Hematopoietic multipotent progenitor cell treated with erythropoietin and hydrocortisone succinate and interleukin-3 and kit ligand, for 17 days (in vitro differentiated cells): Measurements from ENCODE around the gene TEX19.

Source experiments
- DNase-seq: peaks from one replicate; pipeline ENCODE4 v3.0.0-alpha.2; 2015; ENCODE audit warnings: low spot score

TEX19 gene

DNA sequence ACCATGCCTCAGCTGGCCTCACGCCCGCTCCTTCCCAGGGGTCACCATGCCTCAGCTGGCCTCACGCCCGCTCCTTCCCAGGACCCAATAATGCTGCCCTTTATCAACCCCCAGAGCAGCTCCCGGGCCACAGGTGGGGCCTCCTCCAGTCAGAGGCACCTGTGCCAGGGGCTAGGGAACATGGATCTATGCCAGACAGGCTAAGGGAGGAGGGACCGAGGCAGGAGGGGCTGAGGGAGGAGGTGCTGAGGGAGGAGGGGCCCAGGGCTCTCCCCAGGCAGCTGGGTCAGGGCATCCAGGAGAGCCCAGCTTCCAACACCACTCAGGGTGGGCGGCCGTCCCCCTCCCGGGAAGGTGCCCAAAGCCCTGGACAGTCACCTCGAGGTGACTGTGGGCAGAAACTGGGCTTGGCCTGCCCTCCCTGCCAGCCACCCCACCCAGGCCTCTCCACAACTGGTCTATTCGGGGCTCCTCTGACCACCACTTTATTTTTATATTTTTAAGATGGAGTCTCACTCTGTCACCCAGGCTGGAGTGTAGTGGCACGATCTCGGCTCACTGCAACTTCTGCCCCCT, 31.9 kb downstream of the TEX19 start:
- DNase-seq = no peak

DNA sequence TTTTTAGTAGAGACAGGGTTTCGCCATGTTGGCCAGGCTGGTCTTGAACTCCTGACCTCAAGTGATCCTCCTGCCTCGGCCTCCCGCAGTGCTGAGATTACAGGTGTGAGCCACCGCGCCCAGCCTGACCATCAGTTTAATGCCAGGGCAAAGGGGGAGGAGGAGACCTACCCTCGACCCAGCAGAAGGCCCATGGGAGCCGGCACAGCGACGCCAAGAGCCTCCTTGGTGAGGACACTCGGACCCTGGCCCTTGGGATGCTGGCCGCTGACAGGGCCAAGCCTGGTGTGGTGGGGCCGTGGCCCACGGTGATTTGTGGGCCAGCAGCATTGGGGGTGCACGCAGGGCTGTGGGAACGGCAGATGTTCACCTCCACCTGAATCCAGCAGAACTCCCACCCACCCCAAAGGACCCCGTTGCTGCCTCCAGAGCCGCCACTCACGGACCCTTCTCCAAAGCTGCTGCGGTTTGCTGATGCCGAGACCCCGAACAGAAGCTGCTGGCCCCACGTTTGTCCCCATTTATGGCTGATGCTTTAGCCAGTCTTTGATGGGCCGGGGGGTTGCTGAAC, 32.5 kb downstream of the TEX19 start:
- no peak for DNase-seq

DNA sequence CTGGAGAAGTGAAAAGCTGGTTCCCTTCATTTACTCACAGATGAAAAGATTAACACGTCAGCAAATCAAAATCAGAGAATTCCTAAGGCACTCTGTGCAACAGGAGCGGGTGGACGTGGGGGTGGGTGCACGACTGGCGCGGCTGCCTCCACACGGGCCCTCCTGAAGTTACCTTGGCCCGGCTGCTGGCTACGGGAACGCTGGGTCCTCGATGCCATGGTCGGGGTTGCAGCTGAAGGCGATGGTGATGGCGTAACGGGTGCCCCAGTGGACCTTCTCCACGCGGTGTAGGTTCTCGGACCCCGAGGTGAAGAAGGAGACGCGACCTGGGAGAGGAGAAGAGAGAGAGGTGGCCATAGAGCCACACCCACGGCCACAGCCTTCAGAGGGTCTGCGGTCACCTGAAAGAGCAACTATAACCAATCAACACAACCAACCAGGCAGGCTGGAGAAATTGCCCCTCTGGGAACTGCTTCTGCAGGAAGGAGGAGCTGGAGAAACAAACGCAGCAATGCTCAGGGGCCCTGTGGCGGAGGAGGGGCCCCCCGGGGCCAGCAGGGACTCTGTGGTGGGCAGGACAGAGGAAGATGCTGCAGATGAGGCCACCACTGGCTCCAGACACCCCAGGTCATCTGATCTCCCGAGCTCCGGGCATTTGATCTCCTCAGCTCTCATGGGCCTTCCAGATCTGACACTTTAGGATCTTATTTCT, 33.3 kb downstream of the TEX19 start:
- DNase-seq = no peak

DNA sequence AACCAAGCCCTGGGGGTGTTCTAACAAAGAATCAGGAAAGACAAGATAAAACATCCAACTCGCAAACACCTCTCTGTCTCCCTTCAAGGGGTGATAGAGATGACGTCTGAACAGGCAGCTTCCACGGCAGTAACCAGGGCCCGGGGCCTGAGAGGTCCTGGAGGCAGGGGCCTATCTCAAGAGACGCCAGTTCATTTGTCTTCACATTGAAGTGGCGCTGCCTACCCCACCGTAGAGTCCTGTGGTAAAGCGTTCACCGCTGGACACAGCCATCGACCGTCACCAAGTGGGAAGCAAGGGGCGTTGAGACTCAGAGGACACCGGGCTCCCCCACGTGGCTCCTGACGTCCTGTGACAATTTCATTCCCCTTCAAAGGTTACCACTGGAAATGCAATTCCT, 33.9 kb downstream of the TEX19 start:
- no peak for DNase-seq

DNA sequence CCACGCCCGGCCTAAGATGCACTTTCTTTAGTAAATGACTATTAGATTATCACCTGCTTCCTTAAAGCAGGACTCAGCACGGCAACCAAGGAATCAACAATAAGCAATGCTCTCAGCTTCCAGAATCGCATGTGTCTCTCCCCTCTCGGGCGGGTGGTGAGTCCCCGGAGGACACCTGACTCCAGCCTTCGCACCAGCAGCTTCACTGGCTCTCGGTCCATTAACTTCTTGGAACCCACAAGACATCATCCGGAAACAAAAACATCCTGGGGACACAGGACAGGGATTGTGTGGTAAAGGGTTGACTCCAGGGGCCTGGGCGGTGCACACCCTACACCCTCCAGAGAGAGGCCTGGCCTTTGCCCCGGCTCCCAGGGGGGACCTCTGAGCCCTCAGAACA, 35.2 kb downstream of the TEX19 start:
- no peak for DNase-seq

DNA sequence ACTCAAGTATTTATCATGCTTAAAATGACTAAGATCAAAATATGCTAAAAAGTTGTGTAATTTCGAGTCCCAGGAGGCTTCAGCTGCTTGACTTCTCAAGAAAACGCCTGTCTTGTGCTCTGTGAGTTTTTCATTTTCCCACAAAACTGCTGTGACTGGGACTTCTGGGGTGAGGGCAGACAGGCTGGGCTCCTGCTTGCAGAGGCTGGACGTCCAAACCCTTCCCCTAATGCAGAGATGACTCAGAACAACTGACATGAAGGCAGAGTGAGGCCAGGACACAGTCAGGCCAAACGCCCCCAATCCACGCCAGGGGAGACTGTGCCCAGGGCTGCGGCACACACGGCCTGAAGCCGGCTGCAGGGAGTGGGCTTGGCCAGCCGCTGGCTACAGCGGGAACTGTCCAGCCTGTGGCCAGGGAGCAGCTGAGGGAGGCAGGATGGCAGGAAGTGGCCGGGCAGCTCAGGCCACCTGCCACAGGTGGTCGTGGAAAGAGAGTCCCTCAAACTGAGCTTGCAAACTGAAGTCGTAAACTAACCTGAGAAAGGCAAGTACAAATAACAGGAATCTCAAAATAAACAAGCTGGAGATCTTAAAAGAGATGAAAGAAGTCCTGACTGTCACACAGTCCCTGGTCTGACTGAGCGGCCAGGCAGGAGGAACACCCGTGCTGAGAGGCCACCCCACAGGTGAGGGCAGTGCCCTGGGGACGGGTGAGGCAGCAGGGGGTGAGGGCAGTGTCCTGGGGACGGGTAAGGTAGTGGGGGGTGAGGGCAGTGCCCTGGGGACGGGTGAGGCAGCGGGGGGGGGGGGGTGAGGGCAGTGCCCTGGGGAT, 37.8 kb downstream of the TEX19 start:
- no peak for DNase-seq

DNA sequence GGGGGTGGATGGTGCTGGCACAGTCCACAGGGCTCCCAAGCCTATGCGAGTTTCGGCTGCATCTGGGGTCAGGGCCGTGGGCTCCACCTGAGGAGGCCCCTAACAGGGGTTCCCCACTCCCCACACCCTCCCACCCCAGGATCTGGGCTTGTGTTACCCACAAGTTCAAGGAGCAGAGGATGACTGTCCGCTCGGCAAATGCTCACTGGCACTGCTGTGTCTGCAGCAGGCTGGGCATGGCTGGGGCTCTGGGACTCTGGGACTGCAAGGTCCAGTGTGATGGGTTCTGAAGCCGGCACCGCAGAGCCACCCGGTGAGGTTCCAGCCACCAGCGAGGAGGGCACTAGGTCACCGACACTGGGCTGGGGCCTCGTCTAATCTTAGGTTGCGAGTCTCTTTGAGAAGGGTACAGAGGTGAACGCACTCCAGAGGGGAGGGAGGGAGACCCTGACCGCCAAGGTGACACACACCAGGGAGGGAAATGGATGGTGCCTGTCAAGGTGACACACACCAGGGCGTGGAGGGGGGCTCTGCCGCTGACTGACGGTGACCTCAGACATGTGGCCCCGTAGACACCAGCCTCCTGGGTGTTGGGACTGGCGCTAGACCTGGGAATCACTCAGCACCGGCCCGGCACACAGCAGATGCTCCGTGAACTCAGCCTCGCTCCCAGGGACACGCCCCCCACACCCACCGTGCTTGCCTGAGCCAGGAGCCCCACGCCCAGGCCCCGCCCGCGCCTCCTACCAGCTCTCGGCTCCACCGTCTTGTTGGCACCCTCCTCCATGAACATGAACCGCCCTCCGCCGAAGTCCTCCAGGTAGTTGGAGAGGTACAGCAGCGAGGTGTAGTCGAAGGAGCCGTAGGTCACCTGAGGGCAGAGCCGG, 38.6 kb downstream of the TEX19 start:
- DNase-seq = no peak

DNA sequence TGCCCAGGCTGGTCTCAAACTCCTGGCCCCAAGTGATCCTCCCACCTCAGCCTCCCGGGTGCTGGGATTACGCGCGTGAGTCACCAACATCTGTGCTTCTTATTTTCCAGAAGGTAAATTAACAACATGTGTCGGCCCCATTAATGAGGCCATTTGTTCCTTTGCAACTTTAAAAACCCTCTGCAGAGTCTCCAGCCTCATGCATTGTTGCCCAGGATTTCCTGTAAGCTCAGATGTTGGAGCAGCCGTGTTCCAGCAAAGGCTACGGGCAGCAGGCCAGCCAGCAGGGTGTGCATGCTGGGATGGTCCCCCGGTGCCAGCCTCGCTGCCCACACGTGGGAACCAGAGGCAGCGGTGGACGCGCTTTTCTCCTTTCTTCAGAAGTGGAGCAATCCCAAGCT, 40.0 kb downstream of the TEX19 start:
- DNase-seq = no peak

DNA sequence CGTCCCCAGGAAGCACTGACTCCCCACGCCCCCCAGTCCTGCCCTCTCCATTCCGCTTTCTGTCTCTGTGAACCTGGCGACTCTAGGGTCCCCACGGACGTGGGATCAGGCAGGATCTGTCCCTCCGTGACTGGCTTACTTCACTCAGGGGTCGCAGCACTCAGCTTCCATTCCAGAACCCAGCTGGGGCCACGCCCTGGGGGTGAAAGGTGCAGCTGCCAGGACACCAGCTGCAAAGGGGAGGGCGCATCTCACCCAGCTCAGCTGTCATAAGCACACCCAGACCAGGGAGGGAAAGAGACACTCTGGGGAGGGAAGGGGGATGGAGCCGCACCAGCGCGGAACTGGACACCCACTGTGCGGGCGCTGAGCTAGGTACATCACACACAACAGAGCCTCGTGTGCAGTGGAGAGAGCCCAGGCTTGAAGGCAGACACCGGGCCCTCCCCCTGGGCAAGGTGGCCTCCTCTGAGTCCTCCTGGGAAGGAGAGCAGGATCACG, 40.6 kb downstream of the TEX19 start:
- no peak for DNase-seq

DNA sequence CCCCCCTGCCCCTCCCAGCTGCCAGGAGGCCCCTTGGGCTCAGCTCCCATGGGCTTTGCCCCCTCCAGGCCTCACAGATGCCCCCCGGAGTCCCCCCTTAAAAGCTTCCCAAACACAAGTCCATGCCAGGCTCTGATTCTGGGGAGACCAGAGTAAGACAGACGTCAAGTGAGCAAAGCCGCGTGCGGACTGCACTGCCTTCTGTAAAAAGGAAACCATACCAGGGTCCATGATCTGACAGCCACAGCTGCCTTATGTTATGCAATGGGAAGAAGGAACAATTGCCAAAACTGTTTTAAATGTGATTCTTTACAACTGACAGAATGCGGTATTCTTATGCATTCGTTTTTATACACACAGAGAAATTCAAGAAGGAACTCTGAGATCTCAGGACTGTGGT, 41.2 kb downstream of the TEX19 start:
- no peak for DNase-seq

DNA sequence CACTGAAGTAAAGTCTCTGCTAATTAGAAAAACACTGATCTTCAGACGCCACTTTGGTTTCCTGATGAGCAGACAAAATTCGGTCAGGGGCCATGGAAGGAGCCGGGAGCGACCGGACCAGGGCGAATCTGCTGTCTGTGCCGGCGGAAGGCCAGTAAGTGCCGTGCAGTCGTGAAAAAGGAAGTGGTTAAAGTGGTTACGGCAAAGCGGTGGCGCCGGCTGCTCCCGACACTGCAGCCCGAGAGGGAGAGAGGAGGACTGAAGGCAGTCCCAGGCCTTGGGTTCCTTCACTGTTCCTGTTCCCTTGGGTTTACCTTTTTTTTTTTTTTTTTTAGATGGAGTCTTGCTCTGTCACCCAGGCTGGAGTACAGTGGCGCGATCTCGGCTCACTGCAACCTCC, 41.8 kb downstream of the TEX19 start:
- DNase-seq = no peak

DNA sequence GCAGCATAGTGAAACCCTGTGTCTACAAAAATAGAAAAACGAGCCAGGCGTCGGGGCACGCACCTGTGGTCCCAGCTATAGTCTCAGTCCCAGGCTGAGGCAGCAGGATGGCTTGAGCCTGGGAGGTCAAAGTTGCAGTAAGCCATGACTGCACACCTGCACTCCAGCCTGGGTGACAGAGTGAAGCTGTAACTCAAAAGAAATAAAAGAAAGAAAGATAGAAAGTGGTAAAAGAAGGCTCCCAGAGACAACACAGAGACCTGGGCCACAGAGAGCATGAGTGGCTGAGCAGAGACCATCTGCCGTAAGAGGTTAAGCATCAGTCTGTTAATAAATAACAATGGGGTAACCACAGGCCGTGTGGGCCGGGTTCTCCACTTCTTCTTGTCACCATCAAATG, 43.8 kb downstream of the TEX19 start:
- DNase-seq = no peak

DNA sequence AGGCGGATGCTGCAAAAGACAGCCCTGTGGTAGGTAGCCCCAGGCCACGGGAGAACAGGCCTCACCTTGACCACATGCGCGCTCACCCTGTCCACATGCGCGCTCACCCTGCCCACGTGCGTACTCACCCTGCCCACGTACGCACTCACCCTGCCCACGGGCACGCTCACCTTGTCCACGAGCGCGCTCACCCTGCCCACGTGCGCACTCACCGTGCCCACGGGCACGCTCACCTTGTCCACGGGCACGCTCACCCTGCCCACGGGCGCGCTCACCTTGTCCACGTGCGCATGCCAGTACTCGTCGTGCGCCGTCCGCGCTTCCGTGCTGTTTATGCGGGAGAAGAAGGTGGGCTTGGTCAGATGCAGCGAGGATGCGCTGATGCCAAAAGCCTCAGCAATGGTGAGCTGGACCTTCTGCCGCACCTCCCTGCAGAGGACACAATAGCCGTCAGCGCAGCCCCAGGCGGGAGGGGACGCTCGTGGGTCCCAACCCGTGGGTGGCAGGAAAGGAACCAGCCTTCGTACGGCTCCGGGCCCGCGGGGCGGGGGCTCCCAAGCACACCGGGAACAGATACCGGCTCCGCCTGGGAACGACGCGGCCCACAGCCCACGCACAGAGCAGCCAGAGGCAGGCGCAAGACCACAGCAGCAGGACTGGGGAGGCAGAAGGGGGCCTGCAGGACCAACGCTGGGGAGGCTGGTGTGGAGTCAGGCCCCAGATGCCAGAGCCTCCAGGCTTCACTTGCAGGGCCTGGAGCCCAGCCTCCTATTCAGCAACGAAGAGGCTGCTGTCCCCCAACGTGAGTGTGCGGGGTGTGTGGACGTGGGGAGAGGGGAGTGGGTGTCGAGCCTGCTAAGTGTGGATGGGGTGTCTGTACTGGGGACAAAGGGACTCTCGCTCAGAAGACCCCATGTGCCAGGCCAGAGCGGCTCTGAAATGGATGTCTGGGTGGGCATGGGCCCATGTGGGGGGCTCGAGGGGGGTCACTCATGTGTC, 44.9 kb downstream of the TEX19 start:
- DNase-seq = no peak

DNA sequence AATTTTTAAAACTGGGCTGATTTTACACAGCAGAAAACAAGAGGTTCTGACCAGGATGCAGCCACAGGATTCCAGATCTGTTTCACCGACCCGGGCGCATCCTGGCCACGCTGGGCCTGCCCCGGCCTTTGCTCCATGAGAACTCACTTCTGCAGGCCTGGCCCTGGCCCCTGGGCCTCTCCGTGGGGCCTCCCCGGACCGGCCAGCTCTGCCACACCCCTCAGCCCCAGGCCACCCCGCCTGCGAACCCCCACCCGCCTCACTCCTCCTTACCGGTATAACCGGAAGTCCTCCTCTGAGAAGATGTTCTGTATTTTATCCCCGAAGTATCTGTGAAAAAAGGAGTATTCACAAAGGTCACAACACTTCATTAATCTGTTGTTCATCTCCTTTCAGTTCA, 46.0 kb downstream of the TEX19 start:
- DNase-seq = no peak

DNA sequence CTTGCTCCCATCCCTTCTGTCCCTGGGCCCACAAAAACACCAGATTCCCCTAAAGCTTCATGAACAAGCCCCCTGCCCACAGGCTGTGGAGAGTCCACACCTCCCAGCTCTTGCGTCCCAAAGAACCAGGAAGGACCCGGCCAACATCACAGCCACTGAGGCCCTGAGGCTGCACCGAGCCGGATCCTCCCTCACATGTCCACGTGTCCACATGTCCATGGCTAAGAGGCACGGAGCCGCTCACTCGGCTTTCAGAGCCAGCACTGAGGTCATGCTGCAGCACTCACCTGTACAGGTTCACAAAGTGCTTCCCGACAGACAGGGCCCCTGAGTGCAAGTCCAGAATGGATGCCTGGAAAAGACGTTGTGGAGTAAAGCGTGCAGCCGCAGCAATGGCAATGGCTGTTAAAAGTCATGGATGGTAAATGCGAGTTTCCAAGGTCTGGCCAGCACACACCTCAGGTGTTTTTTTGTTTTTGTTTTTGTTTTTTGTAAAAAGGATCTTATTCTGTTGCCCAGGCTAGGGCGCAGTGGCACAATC, 47.2 kb downstream of the TEX19 start:
- no peak for DNase-seq

DNA sequence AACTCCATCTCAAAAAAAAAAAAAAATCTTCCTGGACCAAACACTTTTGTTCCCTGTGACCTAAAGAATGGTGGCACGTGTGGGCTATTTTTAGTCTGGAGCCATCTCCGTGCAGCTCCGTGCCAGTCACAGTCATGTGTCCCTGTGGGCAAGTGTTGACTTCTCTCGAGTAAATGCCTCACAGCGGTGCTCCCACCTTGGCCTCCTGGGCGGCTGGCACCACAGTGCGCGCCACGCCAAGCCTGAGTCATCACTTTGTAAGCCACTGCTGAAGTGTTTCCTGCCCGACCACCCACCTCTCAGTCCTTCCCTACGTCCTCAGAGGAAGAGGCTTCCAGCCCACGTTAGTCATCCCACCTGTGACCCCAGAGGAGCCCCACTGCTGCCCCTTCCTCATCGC, 48.2 kb downstream of the TEX19 start:
- DNase-seq = no peak

DNA sequence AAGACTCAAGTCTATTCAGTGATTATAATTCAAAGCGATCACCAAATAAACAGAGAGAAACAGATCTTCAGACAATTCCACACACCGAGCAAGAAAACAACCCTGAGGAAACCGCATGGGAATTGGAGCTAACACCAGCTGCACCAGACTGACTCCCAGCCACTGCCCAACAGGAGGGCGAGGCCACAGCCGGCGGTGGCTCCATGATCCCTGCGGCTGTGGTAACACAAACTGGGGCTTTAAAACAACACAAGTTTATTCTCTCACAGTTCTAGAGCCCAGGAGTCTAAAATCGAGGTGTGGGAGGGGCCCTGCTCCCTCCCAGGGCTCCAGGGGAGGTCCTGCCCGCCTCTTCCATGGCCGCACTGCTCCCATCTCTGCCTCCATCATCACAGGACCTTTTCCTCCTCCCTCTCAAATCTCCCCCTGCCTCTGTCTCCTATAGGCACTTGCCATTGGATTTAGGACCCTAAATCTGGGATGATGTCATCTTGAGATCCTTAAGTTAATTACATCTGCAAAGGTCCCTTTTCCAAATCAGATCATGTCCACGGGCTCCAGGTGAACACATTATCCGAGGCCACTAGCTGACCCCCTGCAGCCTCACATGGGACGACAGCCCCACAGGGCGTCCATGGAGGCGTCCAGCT, 49.4 kb downstream of the TEX19 start:
- DNase-seq = no peak

DNA sequence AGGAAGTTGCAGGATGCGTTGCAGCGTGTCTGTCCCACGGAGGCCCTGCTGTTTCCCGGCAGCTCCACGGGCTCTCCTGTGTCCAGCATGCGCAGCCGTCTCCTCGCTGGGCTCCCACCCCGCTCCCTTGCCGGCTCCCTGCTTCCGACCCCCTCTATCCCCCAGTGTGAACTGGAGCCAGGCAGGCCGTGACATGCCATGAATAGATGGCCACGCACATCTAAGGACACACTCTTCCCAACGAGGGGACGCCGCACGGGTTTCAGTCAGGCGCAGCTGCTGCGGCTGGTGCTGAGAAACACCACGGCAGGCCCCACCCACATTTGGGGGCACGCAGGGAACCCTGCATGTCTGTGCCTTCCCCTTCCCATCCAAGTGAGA, 49.9 kb downstream of the TEX19 start:
- DNase-seq = no peak

DNA sequence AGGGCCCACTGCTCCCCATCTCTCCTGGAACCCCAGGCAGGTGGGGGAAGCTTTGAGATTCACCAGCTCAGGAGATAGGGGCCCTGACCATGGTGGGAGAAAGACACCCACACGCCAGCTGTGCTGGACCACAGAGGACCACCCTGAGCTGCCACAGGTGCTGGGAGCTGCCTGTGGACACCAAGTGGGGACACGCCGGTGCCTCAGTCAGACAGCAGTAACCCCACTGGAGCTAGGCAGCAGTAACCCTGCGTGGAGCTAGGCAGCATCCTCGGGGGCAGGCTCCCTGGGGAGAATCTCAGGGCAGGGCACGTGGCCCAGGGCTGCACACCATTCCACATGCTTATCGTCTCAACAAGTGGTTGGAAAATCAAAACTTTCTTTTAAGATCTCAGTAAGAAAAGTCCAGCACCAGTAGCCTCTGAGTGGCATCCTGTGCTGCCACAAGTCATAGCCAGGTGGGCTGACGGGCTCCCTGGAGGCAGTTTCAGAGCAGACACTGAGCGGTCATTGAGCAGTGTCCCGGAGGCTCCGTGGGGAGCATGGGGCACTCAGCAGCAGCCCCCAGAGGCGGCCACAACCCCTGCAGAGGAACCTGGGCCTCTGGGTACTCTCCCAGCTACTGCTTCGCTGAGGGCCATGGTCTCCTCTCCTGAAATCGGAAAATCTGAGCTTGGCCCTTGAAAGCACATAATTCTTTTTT, 51.1 kb downstream of the TEX19 start:
- DNase-seq = no peak
